ENCODE data around the gene TRPM2.

TRPM2 gene

DNA sequence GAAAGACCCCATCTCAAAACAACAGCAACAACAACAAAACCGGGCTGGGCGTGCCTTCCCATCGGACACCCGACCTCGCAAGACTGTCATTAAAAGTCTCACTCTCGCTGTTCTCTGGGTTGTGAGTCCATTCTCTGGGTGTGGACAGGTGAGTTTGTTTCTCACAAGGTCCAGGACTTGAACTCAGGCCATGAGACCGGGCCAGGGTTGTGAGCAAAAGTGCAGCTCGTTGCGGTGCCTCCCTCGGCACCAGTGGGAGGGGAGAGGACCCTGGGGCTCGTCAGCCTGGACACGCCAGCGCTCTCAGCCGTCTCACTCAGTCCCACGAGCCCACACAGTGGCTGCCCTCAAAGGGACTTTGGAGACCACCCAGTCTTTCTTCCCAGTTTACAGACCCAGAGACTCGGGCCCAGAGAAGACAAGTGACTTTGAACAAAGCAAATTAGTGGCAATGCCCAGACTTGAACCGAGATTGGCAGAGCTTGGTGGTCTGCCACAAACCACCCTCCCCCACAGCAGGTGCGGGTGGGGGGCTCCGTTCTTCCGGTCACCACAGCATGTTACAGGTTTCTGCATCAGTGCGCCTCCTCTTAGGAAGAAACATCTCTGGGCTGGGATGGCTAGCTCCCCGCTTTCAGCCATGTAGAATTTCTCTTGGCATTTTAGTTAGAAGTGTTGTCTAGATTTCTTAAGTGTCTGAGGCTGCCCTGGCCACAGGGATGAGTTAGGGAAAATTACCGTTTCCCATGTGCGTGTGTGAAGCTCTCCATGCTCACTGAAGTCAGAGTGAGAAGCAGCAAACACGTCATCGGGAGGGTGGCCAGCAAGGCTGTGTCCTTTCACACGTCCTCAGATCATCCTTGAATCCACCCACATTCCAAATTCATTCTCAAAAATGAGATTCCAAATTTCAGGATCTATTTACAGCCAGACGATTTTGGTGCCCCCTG, 130.1 kb downstream of the TRPM2 start:
- Histone ChIP-seq H3K9me3 (ENCODE audit: insufficient read depth, low read length, severe bottlenecking) (no peaks in the 10 kb centered on the region), H3K4me3 (ENCODE audit: low read depth in 1 of 2, low read length in 2 of 2) (no peak overlapping the region), H2AFZ (ENCODE audit: low read depth, low read length) (no peak overlapping the region), H3K4me2 (ENCODE audit: insufficient read depth, low read length) (no peak overlapping the region), H3K27ac (ENCODE audit: low read length) (no peak overlapping the region), H3K36me3 (ENCODE audit: insufficient read depth, low read length) (no peaks in the 10 kb centered on the region), H3K79me2 (ENCODE audit: insufficient read depth, low read length) (no peaks in the 10 kb centered on the region), H3K9ac (ENCODE audit: low read depth, low read length) (no peak overlapping the region), H3K27me3 (ENCODE audit: insufficient read depth, low read length, poor library complexity) (no peaks in the 10 kb centered on the region), H4K20me1 (ENCODE audit: insufficient read depth, low read length) (no peaks in the 10 kb centered on the region), H3K4me1 (ENCODE audit: insufficient read depth, low read length) (no peaks in the 10 kb centered on the region)
- ATAC-seq (ENCODE audit: insufficient read depth, low read depth) (no peak), DNase-seq (no peak)
- no peak for TF ChIP-seq EZH2 (IDR thresholded peaks at IDR 0.05; ENCODE audit: borderline replicate concordance, low read depth, low read length, severe bottlenecking)
- TF ChIP-seq, protein P1, sequence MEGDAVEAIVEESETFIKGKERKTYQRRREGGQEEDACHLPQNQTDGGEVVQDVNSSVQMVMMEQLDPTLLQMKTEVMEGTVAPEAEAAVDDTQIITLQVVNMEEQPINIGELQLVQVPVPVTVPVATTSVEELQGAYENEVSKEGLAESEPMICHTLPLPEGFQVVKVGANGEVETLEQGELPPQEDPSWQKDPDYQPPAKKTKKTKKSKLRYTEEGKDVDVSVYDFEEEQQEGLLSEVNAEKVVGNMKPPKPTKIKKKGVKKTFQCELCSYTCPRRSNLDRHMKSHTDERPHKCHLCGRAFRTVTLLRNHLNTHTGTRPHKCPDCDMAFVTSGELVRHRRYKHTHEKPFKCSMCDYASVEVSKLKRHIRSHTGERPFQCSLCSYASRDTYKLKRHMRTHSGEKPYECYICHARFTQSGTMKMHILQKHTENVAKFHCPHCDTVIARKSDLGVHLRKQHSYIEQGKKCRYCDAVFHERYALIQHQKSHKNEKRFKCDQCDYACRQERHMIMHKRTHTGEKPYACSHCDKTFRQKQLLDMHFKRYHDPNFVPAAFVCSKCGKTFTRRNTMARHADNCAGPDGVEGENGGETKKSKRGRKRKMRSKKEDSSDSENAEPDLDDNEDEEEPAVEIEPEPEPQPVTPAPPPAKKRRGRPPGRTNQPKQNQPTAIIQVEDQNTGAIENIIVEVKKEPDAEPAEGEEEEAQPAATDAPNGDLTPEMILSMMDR (IDR thresholded peaks at IDR 0.05; ENCODE audit: borderline replicate concordance, extremely low read depth, low read length, poor library complexity, severe bottlenecking), result no peak

DNA sequence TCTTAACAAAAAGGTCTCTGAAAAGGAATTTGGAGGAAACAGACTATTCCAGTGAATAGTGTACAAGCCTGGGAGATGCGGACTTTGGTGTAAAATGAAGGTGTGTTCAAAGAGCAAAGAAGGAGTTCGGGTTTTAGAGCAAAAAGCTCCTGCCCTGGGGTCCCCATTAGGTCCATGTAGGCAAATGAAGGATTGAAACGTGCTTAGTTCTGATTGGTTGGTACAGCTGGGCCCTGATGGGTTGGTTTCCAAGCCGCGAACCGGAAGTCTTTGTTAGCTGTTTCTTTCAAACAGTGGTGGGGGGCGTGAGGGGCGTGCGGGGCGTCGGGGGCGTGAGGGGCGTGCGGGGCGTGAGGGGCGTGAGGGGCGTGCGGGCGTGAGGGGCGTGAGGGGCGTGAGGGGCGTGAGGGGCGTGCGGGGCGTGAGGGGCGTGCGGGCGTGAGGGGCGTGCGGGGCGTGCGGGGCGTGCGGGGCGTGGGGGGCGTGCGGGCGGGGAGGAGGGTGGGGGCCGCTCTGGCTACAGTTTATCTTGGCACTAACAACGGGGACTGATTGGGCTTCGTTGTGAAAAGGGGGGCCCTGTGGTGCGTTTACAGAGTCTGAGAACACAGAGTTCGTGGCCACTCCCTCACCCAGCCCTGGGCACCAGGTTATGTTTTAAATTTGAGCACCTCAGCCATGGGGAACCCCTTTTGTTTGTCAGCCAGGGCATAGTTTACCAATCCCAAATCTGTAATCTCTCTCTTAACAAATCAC, 131.3 kb downstream of the TRPM2 start:
- no peak overlapping the region for H3K4me2 ChIP-seq (ENCODE audit: insufficient read depth, low read length)
- H4K20me1 ChIP-seq (ENCODE audit: insufficient read depth, low read length), result no peaks in the 10 kb centered on the region
- no peak for ATAC-seq (ENCODE audit: insufficient read depth, low read depth)
- no peaks in the 10 kb centered on the region for H3K9me3 ChIP-seq (ENCODE audit: insufficient read depth, low read length, severe bottlenecking)
- no peak for TF ChIP-seq EZH2 (IDR thresholded peaks at IDR 0.05; ENCODE audit: borderline replicate concordance, low read depth, low read length, severe bottlenecking)
- TF ChIP-seq, protein P1 (IDR thresholded peaks at IDR 0.05; ENCODE audit: borderline replicate concordance, extremely low read depth, low read length, poor library complexity, severe bottlenecking), result no peak
- no peak overlapping the region for H2AFZ ChIP-seq (ENCODE audit: low read depth, low read length)
- no peak overlapping the region for H3K4me3 ChIP-seq (ENCODE audit: low read depth in 1 of 2, low read length in 2 of 2)
- no peaks in the 10 kb centered on the region for H3K27me3 ChIP-seq (ENCODE audit: insufficient read depth, low read length, poor library complexity)
- H3K9ac ChIP-seq (ENCODE audit: low read depth, low read length), result no peak overlapping the region
- H3K4me1 ChIP-seq (ENCODE audit: insufficient read depth, low read length), result no peaks in the 10 kb centered on the region
- no peak overlapping the region for H3K27ac ChIP-seq (ENCODE audit: low read length)
- DNase-seq, result no peak
- H3K79me2 ChIP-seq (ENCODE audit: insufficient read depth, low read length), result no peaks in the 10 kb centered on the region
- H3K36me3 ChIP-seq (ENCODE audit: insufficient read depth, low read length), result no peaks in the 10 kb centered on the region

DNA sequence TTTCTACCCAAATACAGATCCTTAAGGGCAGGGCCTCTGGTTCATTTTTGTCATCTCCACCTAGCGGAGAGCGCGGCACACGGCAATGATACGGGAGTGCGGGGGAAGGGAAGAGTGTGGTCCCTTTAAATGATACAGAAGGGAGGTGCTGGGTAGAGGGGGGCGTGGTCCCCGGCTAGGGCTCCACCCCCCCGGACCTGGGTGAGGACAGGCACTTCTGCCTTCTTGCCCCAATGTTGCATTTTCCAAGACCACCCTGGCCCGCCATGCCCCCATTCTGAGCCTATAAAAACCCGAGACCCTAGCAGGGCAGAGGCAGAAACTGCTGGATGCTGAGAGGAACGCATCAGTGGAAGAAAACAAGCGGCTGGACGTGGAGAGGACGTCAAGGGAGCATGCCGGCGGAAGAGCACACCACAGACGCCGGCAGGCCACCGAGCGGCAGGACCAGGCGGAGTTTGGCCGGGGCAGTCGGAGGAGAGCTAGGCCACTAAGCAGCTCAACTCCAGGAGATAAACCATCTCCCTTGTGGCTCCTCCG, 131.9 kb downstream of the TRPM2 start:
- H3K4me2 ChIP-seq (ENCODE audit: insufficient read depth, low read length), result no peak overlapping the region
- H3K79me2 ChIP-seq (ENCODE audit: insufficient read depth, low read length), result no peaks in the 10 kb centered on the region

More for the DNA sequence above, 131.9 kb downstream of the TRPM2 start:
- H4K20me1 ChIP-seq (ENCODE audit: insufficient read depth, low read length), result no peaks in the 10 kb centered on the region
- DNase-seq (no peak), ATAC-seq (ENCODE audit: insufficient read depth, low read depth) (no peak)
- H3K27me3 ChIP-seq (ENCODE audit: insufficient read depth, low read length, poor library complexity), result no peaks in the 10 kb centered on the region
- no peaks in the 10 kb centered on the region for H3K36me3 ChIP-seq (ENCODE audit: insufficient read depth, low read length)
- TF ChIP-seq, protein P1 (IDR thresholded peaks at IDR 0.05; ENCODE audit: borderline replicate concordance, extremely low read depth, low read length, poor library complexity, severe bottlenecking), result no peak
- no peak for TF ChIP-seq EZH2 (IDR thresholded peaks at IDR 0.05; ENCODE audit: borderline replicate concordance, low read depth, low read length, severe bottlenecking)
- no peak overlapping the region for H3K9ac ChIP-seq (ENCODE audit: low read depth, low read length)
- no peak overlapping the region for H3K4me3 ChIP-seq (ENCODE audit: low read depth in 1 of 2, low read length in 2 of 2)
- H3K4me1 ChIP-seq (ENCODE audit: insufficient read depth, low read length), result no peaks in the 10 kb centered on the region
- H3K27ac ChIP-seq (ENCODE audit: low read length), result no peak overlapping the region
- H3K9me3 ChIP-seq (ENCODE audit: insufficient read depth, low read length, severe bottlenecking), result no peaks in the 10 kb centered on the region
- no peak overlapping the region for H2AFZ ChIP-seq (ENCODE audit: low read depth, low read length)

All from DND-41 (cell line).